Sciatic nerve (tissue), 2 donors: ENCODE measurements around the gene GLRA1. TPM values are rescaled to one million over a fixed set of nuclear protein-coding genes. Genes with fewer than 3 reads are reported as not detected.
"Not testable (repeated sequence)": the region's sequence is repeated elsewhere in the genome, so short reads cannot be mapped to it uniquely, and the experiment has no call there.

Experiments
- ATAC-seq: fragments of 200-7000 bp; cut with Tn5 transposase; one replicate; pipeline ENCODE4 v1.9.1; 2020; ENCODE audit warnings: mild to moderate bottlenecking, moderate library complexity
- DNase-seq: peaks from one replicate; pipeline ENCODE4 v3.0.0-alpha.2; 2020; ENCODE audit warnings: low spot score
- intact Hi-C: fragments of 100-400 bp; cut with DNase I; formaldehyde crosslinking; loops from one replicate; pipeline ENCODE4 v1.14.2; 2022
- total RNA-seq: library from RNA; stranded (reverse); fragmentation: NEBNext Ultra II Directional; extraction: Animal tissue kit (Norgen Biotek cat#: 25700); gene quantifications from one replicate; pipeline ENCODE4 v1.2.1, GENCODE V29; 2021
- donor health status: DM: no; HTN: no; CAD: no.
- donor health status: DM: no; HTN: no; CAD: no.

The GLRA1 gene
- total RNA-seq, 1 donor from 2014 or later = not detected

- ATAC-seq = no peak
- DNase-seq = no peak
- intact Hi-C loops = no loop called here
These were observed 680 bp downstream of the GLRA1 start for GRCh38 chr5:151923866-151924476.

- intact Hi-C loops = no loop called here
- DNase-seq (no peak), ATAC-seq (no peak)
These were observed 2.7 kb downstream of the GLRA1 start for GRCh38 chr5:151921916-151922315.

GRCh38 chr5:151917904-151918303, 6.7 kb downstream of the GLRA1 start:
- intact Hi-C loops = no loop called here
- DNase-seq (no peak), ATAC-seq (no peak)

GRCh38 chr5:151913425-151913824, 11.2 kb downstream of the GLRA1 start:
- ATAC-seq = no peak
- intact Hi-C loops = no loop called here
- DNase-seq = no peak

GRCh38 chr5:151912360-151912759, 12.3 kb downstream of the GLRA1 start:
- no peak for DNase-seq
- ATAC-seq = no peak
- intact Hi-C loops = no loop called here

GRCh38 chr5:151911011-151911410, 13.6 kb downstream of the GLRA1 start:
- DNase-seq (no peak), ATAC-seq (no peak)
- intact Hi-C loops = no loop called here

- intact Hi-C loops = no loop called here
- no peak for DNase-seq
- no peak for ATAC-seq
These were observed 15.0 kb downstream of the GLRA1 start for GRCh38 chr5:151909628-151910027.

GRCh38 chr5:151906246-151906645, 18.4 kb downstream of the GLRA1 start:
- DNase-seq = no peak
- intact Hi-C loops = no loop called here
- no peak for ATAC-seq

- intact Hi-C loops = no loop called here
- ATAC-seq (no peak), DNase-seq (no peak)
These were observed 19.1 kb downstream of the GLRA1 start for GRCh38 chr5:151905557-151905961.

GRCh38 chr5:151904909-151905308, 19.7 kb downstream of the GLRA1 start:
- no peak for DNase-seq
- intact Hi-C loops = no loop called here

GRCh38 chr5:151904127-151904526, 20.5 kb downstream of the GLRA1 start:
- ATAC-seq = no peak
- intact Hi-C loops = no loop called here
- no peak for DNase-seq

More at GRCh38 chr5:151904909-151905308, 19.7 kb downstream of the GLRA1 start:
- no peak for ATAC-seq

- no peak for ATAC-seq
- intact Hi-C loops = no loop called here
- DNase-seq = no peak
These were observed 21.4 kb downstream of the GLRA1 start for GRCh38 chr5:151903243-151903653.

- intact Hi-C loops = no loop called here
- DNase-seq = no peak
- ATAC-seq = no peak
These were observed 22.4 kb downstream of the GLRA1 start for GRCh38 chr5:151902215-151902614.

- DNase-seq = no peak
- intact Hi-C loops = no loop called here
- ATAC-seq = no peak
These were observed 23.0 kb downstream of the GLRA1 start for GRCh38 chr5:151901611-151902010.

- ATAC-seq (no peak), DNase-seq (no peak)
- intact Hi-C loops = no loop called here
These were observed 23.8 kb downstream of the GLRA1 start for GRCh38 chr5:151900891-151901290.

- intact Hi-C loops = no loop called here
- DNase-seq (no peak), ATAC-seq (no peak)
These were observed 25.3 kb downstream of the GLRA1 start for GRCh38 chr5:151899399-151899798.

- ATAC-seq = no peak
- no peak for DNase-seq
- intact Hi-C loops = no loop called here
These were observed 26.8 kb downstream of the GLRA1 start for GRCh38 chr5:151897896-151898295.

- DNase-seq (no peak), ATAC-seq (no peak)
- intact Hi-C loops = no loop called here
These were observed 27.6 kb downstream of the GLRA1 start for GRCh38 chr5:151897020-151897552.

- no peak for ATAC-seq
- DNase-seq = no peak
- intact Hi-C loops = no loop called here
These were observed 28.5 kb downstream of the GLRA1 start for GRCh38 chr5:151896031-151896691.

GRCh38 chr5:151895660-151896030, 29.0 kb downstream of the GLRA1 start:
- intact Hi-C loops = no loop called here
- no peak for ATAC-seq
- no peak for DNase-seq

- ATAC-seq, intact Hi-C loops, DNase-seq: not testable (repeated sequence)
These were observed 31.2 kb downstream of the GLRA1 start for GRCh38 chr5:151893485-151893884.
